Suppressor macrophage treated with lipopolysaccharide for 1 hour (primary cell): Measurements from ENCODE around the gene CEBPZ.
"Not testable (repeated sequence)": the region's sequence is repeated elsewhere in the genome, so short reads cannot be mapped to it uniquely, and the experiment has no call there.

Experiments
- DNase-seq, 3 donors: peaks; one replicate each; pipeline ENCODE4 v3.0.0-alpha.2; 2020 to 2022

Gene CEBPZ

GRCh38 chr2:37223131-37223530 is 8.3 kb downstream of the CEBPZ start:
- DNase-seq, result no peak

GRCh38 chr2:37219046-37219445 is 12.3 kb downstream of the CEBPZ start:
- no peak for DNase-seq

GRCh38 chr2:37215250-37215649 is 16.1 kb downstream of the CEBPZ start:
- DNase-seq, result peak; percentile 6 to 49 (median 45)

- no peak for DNase-seq
Observed at GRCh38 chr2:37211939-37212338, 19.5 kb downstream of the CEBPZ start.

- no peak for DNase-seq
Observed at GRCh38 chr2:37211212-37211611, 20.2 kb downstream of the CEBPZ start.

GRCh38 chr2:37206760-37207159 is 24.6 kb downstream of the CEBPZ start:
- DNase-seq, result not testable (repeated sequence)

- no peak for DNase-seq
Observed at GRCh38 chr2:37205689-37206341, 25.6 kb downstream of the CEBPZ start.

- not testable (repeated sequence) for DNase-seq
Observed at GRCh38 chr2:37205071-37205661, 26.2 kb downstream of the CEBPZ start.

- no peak for DNase-seq
Observed at GRCh38 chr2:37203708-37204107, 27.7 kb downstream of the CEBPZ start.

- peak in 1 of 3 donors; percentile 17 for DNase-seq
Observed at GRCh38 chr2:37201766-37202165, 29.6 kb downstream of the CEBPZ start.

GRCh38 chr2:37201208-37201607 is 30.2 kb downstream of the CEBPZ start:
- no peak for DNase-seq

GRCh38 chr2:37198681-37199065 is 32.7 kb downstream of the CEBPZ start:
- DNase-seq, result no peak

- peak; percentile 91 to 94 (median 92) for DNase-seq
Observed at GRCh38 chr2:37196320-37197195, 34.8 kb downstream of the CEBPZ start, which contains the start of gene CEBPZOS. Gene CEBPZOS, plus strand, starts transcription at chr2:37196496. Its CDS starts 3,209 bp downstream, at chr2:37199705.

- not testable (repeated sequence) for DNase-seq
Observed at GRCh38 chr2:37195862-37196319, 35.5 kb downstream of the CEBPZ start.

- DNase-seq, result no peak
Observed at GRCh38 chr2:37192551-37192950, 38.8 kb downstream of the CEBPZ start.

- DNase-seq, result no peak
Observed at GRCh38 chr2:37191747-37192146, 39.6 kb downstream of the CEBPZ start.

GRCh38 chr2:37191253-37191652 is 40.1 kb downstream of the CEBPZ start:
- DNase-seq, result no peak

GRCh38 chr2:37190290-37190689 is 41.1 kb downstream of the CEBPZ start:
- no peak for DNase-seq

GRCh38 chr2:37189452-37190153 is 41.8 kb downstream of the CEBPZ start:
- peak; percentile 78 to 81 (median 81) for DNase-seq

GRCh38 chr2:37188570-37188969 is 42.8 kb downstream of the CEBPZ start, which contains the start of gene SULT6B1:
Gene SULT6B1, minus strand, starts transcription at chr2:37188670. Its CDS starts 30 bp downstream, at chr2:37188640.
- no peak for DNase-seq

- DNase-seq, result no peak
Observed at GRCh38 chr2:37181726-37182684, 49.4 kb downstream of the CEBPZ start.

- no peak for DNase-seq
Observed at GRCh38 chr2:37180640-37181039, 50.8 kb downstream of the CEBPZ start.
